HL-60 (cell line): ENCODE measurements around the gene TPR.

Experiments
- DNase-seq, 2 experiments: peaks; one replicate each; pipeline ENCODE4 v3.0.0-alpha.2; 2010 to 2020; ENCODE audit warnings: low read depth in 1 of 2, low spot score in 1 of 2
- H3K27ac ChIP-seq: fragments of 250-450 bp; sonication (Bioruptor Pico); replicated peaks from 2 replicates; pipeline ENCODE4 v1.5.1; 2020; ENCODE audit warnings: mild to moderate bottlenecking, moderate library complexity
- H3K27me3 ChIP-seq: fragments of 250-450 bp; sonication (Bioruptor Pico); 2 replicates; pipeline ENCODE4 v1.5.1; 2021; ENCODE audit warnings: mild to moderate bottlenecking, moderate library complexity; ENCODE audit not compliant: insufficient read depth, poor library complexity, severe bottlenecking
- H3K4me3 ChIP-seq: replicated peaks from 2 replicates; pipeline ENCODE4 v1.5.1; 2011; ENCODE audit warnings: mild to moderate bottlenecking, control low read depth, low read length; ENCODE audit not compliant: insufficient read depth
- GABPA ChIP-seq: IDR thresholded peaks from 2 replicates; pipeline ENCODE4 v1.6.1; 2012; ENCODE audit warnings: low read depth
- POLR2AphosphoS5 ChIP-seq: IDR thresholded peaks from 2 replicates; pipeline ENCODE4 v1.6.1; 2012; ENCODE audit warnings: low read depth
- SPI1 ChIP-seq: IDR thresholded peaks from 2 replicates; pipeline ENCODE4 v1.6.1; 2012; ENCODE audit warnings: low read depth, mild to moderate bottlenecking, borderline replicate concordance
- TF ChIP-seq, protein P1 (sequence below): IDR thresholded peaks from one replicate; pipeline ENCODE4 v1.5.1; 2011; ENCODE audit warnings: low read length, control low read depth, inconsistent platforms; ENCODE audit not compliant: insufficient read depth
- TF ChIP-seq, protein P2 (sequence below): IDR thresholded peaks from 2 replicates; pipeline ENCODE4 v1.6.1; 2012; ENCODE audit warnings: low read depth; ENCODE audit not compliant: insufficient replicate concordance

TPR gene

DNA sequence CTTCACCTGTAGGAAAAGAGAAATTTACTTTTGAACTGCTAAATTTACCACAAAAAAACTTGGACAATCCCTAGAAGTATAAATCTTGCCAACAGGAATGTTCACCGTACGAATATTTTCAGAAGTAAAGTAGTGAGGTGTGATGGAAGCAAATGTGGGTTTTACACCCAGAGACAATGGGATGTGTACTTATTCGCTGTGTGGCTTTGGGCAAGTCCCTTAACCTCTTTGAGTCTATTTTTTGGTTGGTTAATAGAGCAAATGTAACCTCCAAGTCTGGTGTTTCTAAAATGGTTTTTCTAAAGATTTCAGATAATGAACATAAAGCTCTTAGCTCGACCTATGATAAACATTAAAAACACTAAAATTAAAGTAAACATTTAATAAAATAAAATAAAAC lies 51.2 kb downstream of the TPR start:
- H3K27me3 ChIP-seq: no peaks in the 10 kb centered on the region
- TF ChIP-seq, protein P1, sequence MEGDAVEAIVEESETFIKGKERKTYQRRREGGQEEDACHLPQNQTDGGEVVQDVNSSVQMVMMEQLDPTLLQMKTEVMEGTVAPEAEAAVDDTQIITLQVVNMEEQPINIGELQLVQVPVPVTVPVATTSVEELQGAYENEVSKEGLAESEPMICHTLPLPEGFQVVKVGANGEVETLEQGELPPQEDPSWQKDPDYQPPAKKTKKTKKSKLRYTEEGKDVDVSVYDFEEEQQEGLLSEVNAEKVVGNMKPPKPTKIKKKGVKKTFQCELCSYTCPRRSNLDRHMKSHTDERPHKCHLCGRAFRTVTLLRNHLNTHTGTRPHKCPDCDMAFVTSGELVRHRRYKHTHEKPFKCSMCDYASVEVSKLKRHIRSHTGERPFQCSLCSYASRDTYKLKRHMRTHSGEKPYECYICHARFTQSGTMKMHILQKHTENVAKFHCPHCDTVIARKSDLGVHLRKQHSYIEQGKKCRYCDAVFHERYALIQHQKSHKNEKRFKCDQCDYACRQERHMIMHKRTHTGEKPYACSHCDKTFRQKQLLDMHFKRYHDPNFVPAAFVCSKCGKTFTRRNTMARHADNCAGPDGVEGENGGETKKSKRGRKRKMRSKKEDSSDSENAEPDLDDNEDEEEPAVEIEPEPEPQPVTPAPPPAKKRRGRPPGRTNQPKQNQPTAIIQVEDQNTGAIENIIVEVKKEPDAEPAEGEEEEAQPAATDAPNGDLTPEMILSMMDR: no peak
- TF ChIP-seq GABPA (no peak), POLR2AphosphoS5 (no peak), SPI1 (no peak)
- TF ChIP-seq, protein P2, sequence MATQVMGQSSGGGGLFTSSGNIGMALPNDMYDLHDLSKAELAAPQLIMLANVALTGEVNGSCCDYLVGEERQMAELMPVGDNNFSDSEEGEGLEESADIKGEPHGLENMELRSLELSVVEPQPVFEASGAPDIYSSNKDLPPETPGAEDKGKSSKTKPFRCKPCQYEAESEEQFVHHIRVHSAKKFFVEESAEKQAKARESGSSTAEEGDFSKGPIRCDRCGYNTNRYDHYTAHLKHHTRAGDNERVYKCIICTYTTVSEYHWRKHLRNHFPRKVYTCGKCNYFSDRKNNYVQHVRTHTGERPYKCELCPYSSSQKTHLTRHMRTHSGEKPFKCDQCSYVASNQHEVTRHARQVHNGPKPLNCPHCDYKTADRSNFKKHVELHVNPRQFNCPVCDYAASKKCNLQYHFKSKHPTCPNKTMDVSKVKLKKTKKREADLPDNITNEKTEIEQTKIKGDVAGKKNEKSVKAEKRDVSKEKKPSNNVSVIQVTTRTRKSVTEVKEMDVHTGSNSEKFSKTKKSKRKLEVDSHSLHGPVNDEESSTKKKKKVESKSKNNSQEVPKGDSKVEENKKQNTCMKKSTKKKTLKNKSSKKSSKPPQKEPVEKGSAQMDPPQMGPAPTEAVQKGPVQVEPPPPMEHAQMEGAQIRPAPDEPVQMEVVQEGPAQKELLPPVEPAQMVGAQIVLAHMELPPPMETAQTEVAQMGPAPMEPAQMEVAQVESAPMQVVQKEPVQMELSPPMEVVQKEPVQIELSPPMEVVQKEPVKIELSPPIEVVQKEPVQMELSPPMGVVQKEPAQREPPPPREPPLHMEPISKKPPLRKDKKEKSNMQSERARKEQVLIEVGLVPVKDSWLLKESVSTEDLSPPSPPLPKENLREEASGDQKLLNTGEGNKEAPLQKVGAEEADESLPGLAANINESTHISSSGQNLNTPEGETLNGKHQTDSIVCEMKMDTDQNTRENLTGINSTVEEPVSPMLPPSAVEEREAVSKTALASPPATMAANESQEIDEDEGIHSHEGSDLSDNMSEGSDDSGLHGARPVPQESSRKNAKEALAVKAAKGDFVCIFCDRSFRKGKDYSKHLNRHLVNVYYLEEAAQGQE: no peak
- H3K4me3 ChIP-seq: no peak overlapping the region
- no peak overlapping the region for H3K27ac ChIP-seq
- no peak for DNase-seq

DNA sequence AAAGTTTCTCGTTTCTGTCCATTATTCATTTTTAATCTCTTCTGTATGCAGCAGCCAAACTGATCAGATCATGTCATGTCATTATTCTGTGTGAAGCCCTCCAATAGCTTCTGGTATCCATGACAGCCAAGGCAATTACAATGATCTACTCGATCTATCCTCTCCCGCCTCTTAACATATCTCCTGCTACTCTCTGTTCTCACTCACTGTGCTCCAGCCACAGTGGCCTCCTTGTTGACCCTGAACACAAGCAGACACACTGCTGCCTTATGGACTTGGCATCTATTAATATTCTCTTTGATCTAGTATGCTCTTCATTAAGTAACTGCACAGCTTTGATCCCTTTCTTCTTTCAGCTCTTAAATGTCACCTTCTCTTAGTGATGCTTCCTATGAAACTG lies 59.5 kb downstream of the TPR start:
- Histone ChIP-seq H3K27me3 (no peaks in the 10 kb centered on the region), H3K27ac (no peak overlapping the region), H3K4me3 (no peak overlapping the region)
- DNase-seq: no peak
- TF ChIP-seq, protein P1: no peak
- TF ChIP-seq GABPA: no peak
- TF ChIP-seq, protein P2: no peak
- TF ChIP-seq POLR2AphosphoS5: no peak
- no peak for TF ChIP-seq SPI1

DNA sequence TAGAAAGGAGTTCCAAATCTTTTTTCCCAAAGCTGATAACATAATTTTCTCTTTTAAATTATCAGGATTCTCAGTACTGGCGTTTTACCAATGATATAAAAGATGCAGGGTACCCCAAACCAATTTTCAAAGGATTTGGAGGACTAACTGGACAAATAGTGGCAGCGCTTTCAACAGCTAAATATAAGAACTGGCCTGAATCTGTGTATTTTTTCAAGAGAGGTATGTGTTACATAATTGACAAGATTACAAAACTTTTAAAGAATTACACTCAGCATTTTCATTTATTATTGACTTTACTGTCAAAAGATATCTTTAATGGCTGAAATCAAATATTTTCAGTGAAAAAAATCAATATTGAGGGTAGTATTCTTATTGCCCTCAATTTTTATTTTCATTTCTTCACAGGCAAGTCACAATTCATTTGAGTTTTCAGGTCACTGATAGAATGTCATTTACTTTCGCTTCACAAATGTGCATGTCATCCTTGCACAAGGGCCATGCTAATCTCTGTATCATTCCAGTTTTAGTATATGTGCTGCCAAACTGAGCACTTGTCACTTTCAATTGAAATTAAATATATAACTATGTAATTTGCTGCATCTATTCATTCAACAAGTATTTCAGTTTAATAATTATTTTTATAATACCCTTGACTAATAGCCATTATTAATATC lies 63.5 kb downstream of the TPR start:
- TF ChIP-seq GABPA (no peak), POLR2AphosphoS5 (no peak), SPI1 (no peak)
- TF ChIP-seq, protein P2: no peak
- TF ChIP-seq, protein P1: no peak
- no peaks in the 10 kb centered on the region for H3K27me3 ChIP-seq
- H3K27ac ChIP-seq: no peak overlapping the region
- DNase-seq: no peak
- no peak overlapping the region for H3K4me3 ChIP-seq
